Diencephalon (tissue), 1 donor: ENCODE results near the gene ELMO1. TPM values are rescaled to one million over a fixed set of nuclear protein-coding genes. Genes with fewer than 3 reads are reported as not detected.

Experiments used
- small RNA-seq: library from RNA; depleted of rRNA; stranded (forward); fragments of <200 nt; gene quantifications from one replicate; pipeline ENCODE3, GENCODE V24; 2014
- total RNA-seq: library from RNA; depleted of rRNA; stranded (reverse); fragments of >200 nt; gene quantifications from one replicate; pipeline ENCODE4 v1.2.3, GENCODE V29; 2014

Gene ELMO1, protein sequence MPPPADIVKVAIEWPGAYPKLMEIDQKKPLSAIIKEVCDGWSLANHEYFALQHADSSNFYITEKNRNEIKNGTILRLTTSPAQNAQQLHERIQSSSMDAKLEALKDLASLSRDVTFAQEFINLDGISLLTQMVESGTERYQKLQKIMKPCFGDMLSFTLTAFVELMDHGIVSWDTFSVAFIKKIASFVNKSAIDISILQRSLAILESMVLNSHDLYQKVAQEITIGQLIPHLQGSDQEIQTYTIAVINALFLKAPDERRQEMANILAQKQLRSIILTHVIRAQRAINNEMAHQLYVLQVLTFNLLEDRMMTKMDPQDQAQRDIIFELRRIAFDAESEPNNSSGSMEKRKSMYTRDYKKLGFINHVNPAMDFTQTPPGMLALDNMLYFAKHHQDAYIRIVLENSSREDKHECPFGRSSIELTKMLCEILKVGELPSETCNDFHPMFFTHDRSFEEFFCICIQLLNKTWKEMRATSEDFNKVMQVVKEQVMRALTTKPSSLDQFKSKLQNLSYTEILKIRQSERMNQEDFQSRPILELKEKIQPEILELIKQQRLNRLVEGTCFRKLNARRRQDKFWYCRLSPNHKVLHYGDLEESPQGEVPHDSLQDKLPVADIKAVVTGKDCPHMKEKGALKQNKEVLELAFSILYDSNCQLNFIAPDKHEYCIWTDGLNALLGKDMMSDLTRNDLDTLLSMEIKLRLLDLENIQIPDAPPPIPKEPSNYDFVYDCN
- total RNA-seq, result 84.7 TPM

DNA sequence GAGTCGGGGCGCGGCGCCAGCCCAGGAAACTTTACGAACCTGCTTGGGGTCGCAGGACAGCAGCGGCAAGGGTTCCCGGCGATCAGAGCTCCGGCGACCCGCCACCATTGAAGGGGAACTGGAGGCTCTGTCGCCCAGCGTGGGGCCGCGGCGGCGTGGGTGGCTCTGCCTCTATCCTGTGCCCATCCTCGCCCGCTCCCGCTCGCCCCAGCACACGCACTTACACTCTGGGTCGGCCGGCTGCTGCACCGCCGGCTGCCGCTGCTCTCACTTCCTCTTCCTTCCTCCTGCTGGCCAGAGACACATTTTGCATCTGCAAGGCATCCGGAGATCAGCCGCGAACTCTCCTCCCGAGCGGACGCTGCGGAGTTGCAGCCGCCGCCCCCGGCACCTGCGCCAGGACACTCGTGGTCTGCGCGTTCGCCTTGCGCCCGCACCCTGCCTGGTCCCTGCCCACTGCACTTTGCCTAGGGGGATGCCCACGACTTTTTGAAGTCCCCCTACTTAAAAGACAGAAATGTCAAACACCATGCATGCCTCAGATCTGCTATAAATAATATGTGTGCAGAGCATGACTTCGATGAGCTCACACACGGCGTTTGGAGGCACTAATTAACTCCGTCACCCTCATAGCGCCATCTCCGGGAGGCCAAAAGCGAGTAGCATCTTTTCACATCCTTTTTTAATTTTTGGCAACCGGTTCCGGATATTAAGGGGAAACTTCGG lies at the start of gene ELMO1:
Gene ELMO1 (minus strand): TSS at position 229 of the 726 bp plus-strand sequence. CDS start 106,174 bp downstream, outside the sequence.

Small RNA genes lying within 50 kb of the gene (small RNA-seq; reads per million reads assigned to genes)
- gene MIR1200 (not detected), gene RF00019 (not detected), gene RF00432 (not detected), gene RNU6-565P (not detected)

Other genes starting within 250 kb of the ELMO1 start
- gene GPR141, start 234.9 kb upstream of the ELMO1 start, total RNA-seq, result not detected